GM18511 (cell line): ENCODE measurements around the gene ABCA13.

Source experiments
- ATAC-seq: cut with Tn5 transposase; IDR thresholded peaks from one replicate; pipeline ENCODE4 v1.9.1; 2021; ENCODE audit warnings: mild to moderate bottlenecking, moderate library complexity; ENCODE audit not compliant: unreplicated experiment

The ABCA13 gene

GRCh38 chr7:48296966-48297365 lies 125.7 kb downstream of the ABCA13 start:
- no peak for ATAC-seq

- peak; percentile 76 for ATAC-seq
Observed at GRCh38 chr7:48298779-48299178, 127.5 kb downstream of the ABCA13 start.

GRCh38 chr7:48299580-48300169 lies 128.4 kb downstream of the ABCA13 start:
- ATAC-seq: peak; percentile 87

GRCh38 chr7:48300301-48300700 lies 129.0 kb downstream of the ABCA13 start:
- no peak for ATAC-seq

GRCh38 chr7:48301201-48301600 lies 129.9 kb downstream of the ABCA13 start:
- ATAC-seq: no peak

GRCh38 chr7:48304641-48305040 lies 133.4 kb downstream of the ABCA13 start:
- ATAC-seq: no peak

GRCh38 chr7:48305661-48306060 lies 134.4 kb downstream of the ABCA13 start:
- no peak for ATAC-seq

GRCh38 chr7:48307041-48307714 lies 135.9 kb downstream of the ABCA13 start:
- no peak for ATAC-seq

GRCh38 chr7:48309720-48310119 lies 138.5 kb downstream of the ABCA13 start:
- no peak for ATAC-seq

- ATAC-seq: no peak
Observed at GRCh38 chr7:48311464-48312100, 140.3 kb downstream of the ABCA13 start.

GRCh38 chr7:48312151-48312550 lies 140.9 kb downstream of the ABCA13 start:
- no peak for ATAC-seq

GRCh38 chr7:48316768-48317167 lies 145.5 kb downstream of the ABCA13 start:
- ATAC-seq: no peak

GRCh38 chr7:48317360-48317759 lies 146.1 kb downstream of the ABCA13 start:
- ATAC-seq: no peak

- ATAC-seq: no peak
Observed at GRCh38 chr7:48321319-48322010, 150.2 kb downstream of the ABCA13 start.

GRCh38 chr7:48337012-48337621 lies 165.9 kb downstream of the ABCA13 start:
- no peak for ATAC-seq

- ATAC-seq: no peak
Observed at GRCh38 chr7:48337781-48338180, 166.5 kb downstream of the ABCA13 start.

GRCh38 chr7:48347230-48347825 lies 176.1 kb downstream of the ABCA13 start:
- no peak for ATAC-seq

GRCh38 chr7:48350515-48350914 lies 179.3 kb downstream of the ABCA13 start:
- ATAC-seq: no peak

GRCh38 chr7:48351900-48352299 lies 180.6 kb downstream of the ABCA13 start:
- no peak for ATAC-seq

GRCh38 chr7:48355346-48355745 lies 184.1 kb downstream of the ABCA13 start:
- no peak for ATAC-seq

GRCh38 chr7:48360574-48360973 lies 189.3 kb downstream of the ABCA13 start:
- ATAC-seq: no peak
